Left forelimb (tissue), 1 donor: ENCODE results near the gene CPXM2.
A peak's percentile ranks its signal among the peaks of the same experiment; 100 is the strongest.
"Not testable (repeated sequence)": the region's sequence is repeated elsewhere in the genome, so short reads cannot be mapped to it uniquely, and the experiment has no call there.

Experiments used
- DNase-seq: peaks from one replicate; pipeline ENCODE4 v3.0.0-alpha.2; 2018; ENCODE audit warnings: low spot score

CPXM2 gene

GRCh38 chr10:123743441-123744223 lies 148.0 kb downstream of the CPXM2 start:
- DNase-seq: no peak

- DNase-seq: no peak
Measured at GRCh38 chr10:123742751-123743440, 148.7 kb downstream of the CPXM2 start.

GRCh38 chr10:123741711-123742110 lies 149.9 kb downstream of the CPXM2 start:
- no peak for DNase-seq

- DNase-seq: no peak
Measured at GRCh38 chr10:123741146-123741545, 150.5 kb downstream of the CPXM2 start.

GRCh38 chr10:123736917-123737316 lies 154.7 kb downstream of the CPXM2 start:
- not testable (repeated sequence) for DNase-seq

GRCh38 chr10:123729523-123729922 lies 162.1 kb downstream of the CPXM2 start:
- DNase-seq: no peak

- DNase-seq: no peak
Measured at GRCh38 chr10:123726836-123727235, 164.8 kb downstream of the CPXM2 start.

- DNase-seq: no peak
Measured at GRCh38 chr10:123726381-123726780, 165.2 kb downstream of the CPXM2 start.

GRCh38 chr10:123724747-123725146 lies 166.9 kb downstream of the CPXM2 start:
- DNase-seq: no peak

GRCh38 chr10:123722351-123722750 lies 169.3 kb downstream of the CPXM2 start:
- DNase-seq: no peak

- no peak for DNase-seq
Measured at GRCh38 chr10:123721441-123722049, 170.1 kb downstream of the CPXM2 start.

GRCh38 chr10:123720536-123720935 lies 171.1 kb downstream of the CPXM2 start:
- no peak for DNase-seq

GRCh38 chr10:123718544-123719060 lies 173.0 kb downstream of the CPXM2 start:
- no peak for DNase-seq

GRCh38 chr10:123717336-123717735 lies 174.3 kb downstream of the CPXM2 start:
- DNase-seq: no peak

GRCh38 chr10:123715546-123715945 lies 176.1 kb downstream of the CPXM2 start:
- DNase-seq: no peak

GRCh38 chr10:123706236-123706635 lies 185.4 kb downstream of the CPXM2 start:
- DNase-seq: peak; percentile 28

- peak; percentile 23 for DNase-seq
Measured at GRCh38 chr10:123704812-123705211, 186.8 kb downstream of the CPXM2 start.

GRCh38 chr10:123704076-123704475 lies 187.5 kb downstream of the CPXM2 start:
- DNase-seq: peak; percentile 40

GRCh38 chr10:123703195-123703790 lies 188.3 kb downstream of the CPXM2 start:
- DNase-seq: peak; percentile 28
